Measurements from ENCODE around the gene GOLGA7B.

Gene GOLGA7B

GRCh38 chr10:97852277-97852676 is 2.6 kb downstream of the GOLGA7B start:
- Histone ChIP-seq H3K4me3 (replicated peaks; ENCODE audit: insufficient read depth, low read length) (no peak overlapping the region), H3K27ac (replicated peaks) (no peak overlapping the region), H3K27me3 (ENCODE audit: insufficient read depth, poor library complexity, severe bottlenecking) (peaks cover 18% of the 10 kb centered on the region)
- TF ChIP-seq SPI1 (IDR thresholded peaks at IDR 0.05; ENCODE audit: borderline replicate concordance, low read depth) (no peak), CTCF (IDR thresholded peaks at IDR 0.05; ENCODE audit: insufficient read depth, low read length) (no peak), GABPA (IDR thresholded peaks at IDR 0.05; ENCODE audit: low read depth) (no peak)
- DNase-seq (ENCODE audit: low read depth in 1 of 2, low spot score in 1 of 2), result no peak

- no peak for TF ChIP-seq SPI1 (IDR thresholded peaks at IDR 0.05; ENCODE audit: borderline replicate concordance, low read depth)
- TF ChIP-seq POLR2AphosphoS5 (IDR thresholded peaks at IDR 0.05; ENCODE audit: low read depth), result no peak
- no peak for TF ChIP-seq CTCF (IDR thresholded peaks at IDR 0.05; ENCODE audit: insufficient read depth, low read length)
- TF ChIP-seq REST (IDR thresholded peaks at IDR 0.05; ENCODE audit: insufficient replicate concordance, low read depth), result no peak
- no peak for TF ChIP-seq GABPA (IDR thresholded peaks at IDR 0.05; ENCODE audit: low read depth)
- H3K27me3 ChIP-seq (ENCODE audit: insufficient read depth, poor library complexity, severe bottlenecking), result peaks cover 17% of the 10 kb centered on the region
- H3K27ac ChIP-seq (replicated peaks), result no peak overlapping the region
- H3K4me3 ChIP-seq (replicated peaks; ENCODE audit: insufficient read depth, low read length), result no peak overlapping the region
- no peak for DNase-seq (ENCODE audit: low read depth in 1 of 2, low spot score in 1 of 2)
Measured at GRCh38 chr10:97852840-97853405, 3.3 kb downstream of the GOLGA7B start.

- Histone ChIP-seq H3K4me3 (replicated peaks; ENCODE audit: insufficient read depth, low read length) (no peak overlapping the region), H3K27ac (replicated peaks) (no peak overlapping the region), H3K27me3 (ENCODE audit: insufficient read depth, poor library complexity, severe bottlenecking) (peaks cover 8% of the 10 kb centered on the region)
- DNase-seq (ENCODE audit: low read depth in 1 of 2, low spot score in 1 of 2), result no peak
- TF ChIP-seq REST (IDR thresholded peaks at IDR 0.05; ENCODE audit: insufficient replicate concordance, low read depth) (no peak), CTCF (IDR thresholded peaks at IDR 0.05; ENCODE audit: insufficient read depth, low read length) (no peak), GABPA (IDR thresholded peaks at IDR 0.05; ENCODE audit: low read depth) (no peak)
Measured at GRCh38 chr10:97854743-97855142, 5.1 kb downstream of the GOLGA7B start.

- DNase-seq (ENCODE audit: low read depth in 1 of 2, low spot score in 1 of 2), result peak; percentile 7 to 85
- Histone ChIP-seq H3K4me3 (replicated peaks; ENCODE audit: insufficient read depth, low read length) (no peak overlapping the region), H3K27ac (replicated peaks) (no peak overlapping the region), H3K27me3 (ENCODE audit: insufficient read depth, poor library complexity, severe bottlenecking) (no peaks in the 10 kb centered on the region)
- peak; percentile 35; the same call in 1 of the 2 replicates for TF ChIP-seq SPI1 (IDR thresholded peaks at IDR 0.05; ENCODE audit: borderline replicate concordance, low read depth)
- no peak for TF ChIP-seq POLR2AphosphoS5 (IDR thresholded peaks at IDR 0.05; ENCODE audit: low read depth)
- TF ChIP-seq CTCF (IDR thresholded peaks at IDR 0.05; ENCODE audit: insufficient read depth, low read length), result no peak
- TF ChIP-seq REST (IDR thresholded peaks at IDR 0.05; ENCODE audit: insufficient replicate concordance, low read depth), result no peak
- no peak for TF ChIP-seq GABPA (IDR thresholded peaks at IDR 0.05; ENCODE audit: low read depth)
Measured at GRCh38 chr10:97858001-97858439, 8.4 kb downstream of the GOLGA7B start.

All from HL-60 (cell line).